Colon (tissue), 2 donors: ENCODE measurements around the gene TMEM205.
"Not testable (repeated sequence)": the region's sequence is repeated elsewhere in the genome, so short reads cannot be mapped to it uniquely, and the experiment has no call there.

ENCODE experiments used
- FAIRE-seq: peaks from 2 replicates; lab custom pipeline; 2012; peaks lifted over from hg19 to GRCh38; lab: Jason Lieb, UNC
- donor health status: control.
- donor health status: control.

Gene TMEM205

GRCh38 chr19:11339254-11340098 lies 6.6 kb downstream of the TMEM205 start, which contains the start of gene RAB3D:
RAB3D (minus strand) TSS chr19:11339657; CDS start chr19:11337399, 2,258 bp downstream.
- no peak for FAIRE-seq

GRCh38 chr19:11338569-11339253 lies 7.4 kb downstream of the TMEM205 start:
- FAIRE-seq: no peak

GRCh38 chr19:11338121-11338520 lies 7.9 kb downstream of the TMEM205 start:
- FAIRE-seq: no peak

- FAIRE-seq: no peak
Measured at GRCh38 chr19:11337080-11337479, 9.0 kb downstream of the TMEM205 start.

GRCh38 chr19:11335449-11336146 lies 10.5 kb downstream of the TMEM205 start:
- no peak for FAIRE-seq

- FAIRE-seq: not testable (repeated sequence)
Measured at GRCh38 chr19:11333838-11334237, 12.2 kb downstream of the TMEM205 start.

GRCh38 chr19:11332822-11333221 lies 13.2 kb downstream of the TMEM205 start:
- FAIRE-seq: no peak

GRCh38 chr19:11331502-11331901 lies 14.6 kb downstream of the TMEM205 start:
- FAIRE-seq: no peak

GRCh38 chr19:11330127-11330526 lies 15.9 kb downstream of the TMEM205 start:
- FAIRE-seq: no peak

GRCh38 chr19:11325544-11325943 lies 20.5 kb downstream of the TMEM205 start:
- no peak for FAIRE-seq

GRCh38 chr19:11324748-11325389 lies 21.2 kb downstream of the TMEM205 start:
- no peak for FAIRE-seq

GRCh38 chr19:11324079-11324661 lies 21.9 kb downstream of the TMEM205 start:
- FAIRE-seq: no peak

GRCh38 chr19:11323601-11324078 lies 22.4 kb downstream of the TMEM205 start:
- no peak for FAIRE-seq

- FAIRE-seq: no peak
Measured at GRCh38 chr19:11322269-11323024, 23.6 kb downstream of the TMEM205 start.

- no peak for FAIRE-seq
Measured at GRCh38 chr19:11321191-11322126, 24.6 kb downstream of the TMEM205 start.

GRCh38 chr19:11320278-11320995 lies 25.6 kb downstream of the TMEM205 start:
- not testable (repeated sequence) for FAIRE-seq

- FAIRE-seq: no peak
Measured at GRCh38 chr19:11306337-11306736, 39.7 kb downstream of the TMEM205 start.

GRCh38 chr19:11304936-11305335 lies 41.1 kb downstream of the TMEM205 start:
- FAIRE-seq: no peak

GRCh38 chr19:11300811-11301120 lies 45.3 kb downstream of the TMEM205 start:
- FAIRE-seq: no peak
